MM.1S (cell line): ENCODE measurements around the gene PLCXD1.

ENCODE experiments used
- DNase-seq: peaks from one replicate; pipeline ENCODE4 v3.0.0-alpha.2; 2015
- H2AFZ ChIP-seq: fragments of 300-600 bp; sonication (generic); 2 replicates; pipeline ENCODE4 v1.6.0; 2016; ENCODE audit warnings: antibody characterized with exemption, low read length
- H3F3A ChIP-seq: fragments of 300-600 bp; sonication (generic); 2 replicates; pipeline ENCODE4 v1.6.1; 2016; ENCODE audit warnings: mild to moderate bottlenecking, antibody characterized with exemption, low read length, moderate library complexity, mixed read lengths; ENCODE audit not compliant: insufficient read depth
- H3K27ac ChIP-seq: fragments of 300-600 bp; sonication (generic); 2 replicates; pipeline ENCODE4 v1.5.1; 2016; ENCODE audit warnings: mild to moderate bottlenecking, low read length
- H3K27me3 ChIP-seq: fragments of 300-600 bp; sonication (generic); replicated peaks from 2 replicates; pipeline ENCODE4 v1.6.0; 2016; ENCODE audit warnings: low read length; ENCODE audit not compliant: insufficient read depth
- H3K36me3 ChIP-seq: fragments of 300-600 bp; sonication (generic); replicated peaks from 2 replicates; pipeline ENCODE4 v1.6.1; 2016; ENCODE audit warnings: mild to moderate bottlenecking, low read length, mixed read lengths; ENCODE audit not compliant: insufficient read depth
- H3K4me1 ChIP-seq: fragments of 300-600 bp; sonication (generic); 2 replicates; pipeline ENCODE4 v1.6.1; 2016; ENCODE audit warnings: low read length, mixed read lengths
- H3K4me2 ChIP-seq: fragments of 300-600 bp; sonication (generic); 2 replicates; pipeline ENCODE4 v1.6.0; 2016; ENCODE audit warnings: low read depth, low read length
- H3K4me3 ChIP-seq: fragments of 300-600 bp; sonication (generic); 2 replicates; pipeline ENCODE4 v1.5.1; 2016; ENCODE audit warnings: low read length, mixed read lengths
- H3K79me2 ChIP-seq: fragments of 300-600 bp; sonication (generic); 2 replicates; pipeline ENCODE4 v1.6.1; 2016; ENCODE audit warnings: mixed run types, low read length, mixed read lengths
- H3K9ac ChIP-seq: fragments of 300-600 bp; sonication (generic); 2 replicates; pipeline ENCODE4 v1.6.1; 2016; ENCODE audit warnings: low read length, mixed read lengths
- H3K9me2 ChIP-seq: fragments of 300-600 bp; sonication (generic); replicated peaks from 2 replicates; pipeline ENCODE4 v1.6.1; 2016; ENCODE audit warnings: mild to moderate bottlenecking, low read length, mixed read lengths; ENCODE audit not compliant: insufficient read depth
- H3K9me3 ChIP-seq: fragments of 300-600 bp; sonication (generic); replicated peaks from 2 replicates; pipeline ENCODE4 v1.6.1; 2016; ENCODE audit warnings: mild to moderate bottlenecking, low read length, mixed read lengths; ENCODE audit not compliant: insufficient read depth
- H4K20me1 ChIP-seq: fragments of 300-600 bp; sonication (generic); 2 replicates; pipeline ENCODE4 v1.6.1; 2016; ENCODE audit warnings: mild to moderate bottlenecking, low read length, moderate library complexity, mixed read lengths; ENCODE audit not compliant: insufficient read depth
- EZH2 ChIP-seq: fragments of 300-600 bp; sonication (generic); optimal IDR thresholded peaks from 2 replicates; pipeline ENCODE3; 2017; ENCODE audit warnings: low read depth, mild to moderate bottlenecking, antibody characterized with exemption, low read length, mixed read lengths
- EZH2phosphoT487 ChIP-seq: fragments of 300-600 bp; sonication (generic); IDR thresholded peaks from 2 replicates; pipeline ENCODE4 v1.6.1; 2018; ENCODE audit warnings: antibody characterized with exemption, low read length
- TF ChIP-seq, protein P1 (sequence below): fragments of 300-600 bp; sonication (generic); IDR thresholded peaks from 2 replicates; pipeline ENCODE4 v1.5.1; 2016; ENCODE audit warnings: antibody characterized with exemption, low read length, mixed read lengths

PLCXD1 gene

DNA sequence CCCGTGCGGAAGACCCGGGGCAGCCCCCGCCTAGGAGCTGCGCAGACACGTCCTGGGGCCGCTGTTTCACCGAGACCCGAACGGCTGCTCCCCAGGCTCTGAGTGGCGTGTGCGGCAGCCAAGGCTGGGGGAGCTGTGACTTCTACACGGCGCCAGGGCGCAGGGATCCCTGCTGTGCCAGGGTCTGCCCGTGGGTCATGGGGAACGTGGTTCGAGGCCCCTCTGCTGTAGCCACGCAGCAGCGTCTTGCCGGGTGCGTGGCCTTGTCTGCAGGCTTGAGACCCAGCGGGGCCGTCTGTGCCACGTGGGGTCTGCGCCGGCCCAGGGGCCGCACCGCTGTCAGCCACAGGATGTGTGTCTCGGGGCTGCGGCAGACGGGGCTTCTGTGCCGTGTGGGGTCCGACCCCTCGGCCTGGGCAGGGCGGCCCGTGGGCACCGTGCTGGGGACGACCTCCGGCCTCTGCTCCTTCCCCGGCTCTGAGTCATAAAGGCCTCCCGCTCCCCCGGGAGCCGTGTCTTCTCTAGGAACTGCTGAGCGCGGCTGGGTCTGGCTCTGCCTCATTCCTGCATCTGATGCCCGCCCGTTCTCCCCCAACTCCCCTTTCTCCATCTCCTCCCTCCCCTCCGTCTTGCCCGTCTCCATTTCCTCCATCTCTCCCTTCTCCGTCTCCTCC lies 50.1 kb downstream of the PLCXD1 start:
- DNase-seq = no peak
- H3K4me3 ChIP-seq = no peak overlapping the region
- H3K36me3 ChIP-seq = no peaks in the 10 kb centered on the region
- no peak overlapping the region for H3K27ac ChIP-seq
- no peak overlapping the region for H2AFZ ChIP-seq
- no peaks in the 10 kb centered on the region for H3K27me3 ChIP-seq
- no peaks in the 10 kb centered on the region for H3K79me2 ChIP-seq
- no peak overlapping the region for H3K4me2 ChIP-seq
- H3K9me2 ChIP-seq = no peaks in the 10 kb centered on the region
- H3K9ac ChIP-seq = no peak overlapping the region
- no peaks in the 10 kb centered on the region for H3F3A ChIP-seq
- no peaks in the 10 kb centered on the region for H4K20me1 ChIP-seq
- H3K9me3 ChIP-seq = no peaks in the 10 kb centered on the region
- H3K4me1 ChIP-seq = no peaks in the 10 kb centered on the region
- no peak for TF ChIP-seq EZH2phosphoT487
- no peak for TF ChIP-seq EZH2
- TF ChIP-seq, protein P1, sequence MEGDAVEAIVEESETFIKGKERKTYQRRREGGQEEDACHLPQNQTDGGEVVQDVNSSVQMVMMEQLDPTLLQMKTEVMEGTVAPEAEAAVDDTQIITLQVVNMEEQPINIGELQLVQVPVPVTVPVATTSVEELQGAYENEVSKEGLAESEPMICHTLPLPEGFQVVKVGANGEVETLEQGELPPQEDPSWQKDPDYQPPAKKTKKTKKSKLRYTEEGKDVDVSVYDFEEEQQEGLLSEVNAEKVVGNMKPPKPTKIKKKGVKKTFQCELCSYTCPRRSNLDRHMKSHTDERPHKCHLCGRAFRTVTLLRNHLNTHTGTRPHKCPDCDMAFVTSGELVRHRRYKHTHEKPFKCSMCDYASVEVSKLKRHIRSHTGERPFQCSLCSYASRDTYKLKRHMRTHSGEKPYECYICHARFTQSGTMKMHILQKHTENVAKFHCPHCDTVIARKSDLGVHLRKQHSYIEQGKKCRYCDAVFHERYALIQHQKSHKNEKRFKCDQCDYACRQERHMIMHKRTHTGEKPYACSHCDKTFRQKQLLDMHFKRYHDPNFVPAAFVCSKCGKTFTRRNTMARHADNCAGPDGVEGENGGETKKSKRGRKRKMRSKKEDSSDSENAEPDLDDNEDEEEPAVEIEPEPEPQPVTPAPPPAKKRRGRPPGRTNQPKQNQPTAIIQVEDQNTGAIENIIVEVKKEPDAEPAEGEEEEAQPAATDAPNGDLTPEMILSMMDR = no peak

DNA sequence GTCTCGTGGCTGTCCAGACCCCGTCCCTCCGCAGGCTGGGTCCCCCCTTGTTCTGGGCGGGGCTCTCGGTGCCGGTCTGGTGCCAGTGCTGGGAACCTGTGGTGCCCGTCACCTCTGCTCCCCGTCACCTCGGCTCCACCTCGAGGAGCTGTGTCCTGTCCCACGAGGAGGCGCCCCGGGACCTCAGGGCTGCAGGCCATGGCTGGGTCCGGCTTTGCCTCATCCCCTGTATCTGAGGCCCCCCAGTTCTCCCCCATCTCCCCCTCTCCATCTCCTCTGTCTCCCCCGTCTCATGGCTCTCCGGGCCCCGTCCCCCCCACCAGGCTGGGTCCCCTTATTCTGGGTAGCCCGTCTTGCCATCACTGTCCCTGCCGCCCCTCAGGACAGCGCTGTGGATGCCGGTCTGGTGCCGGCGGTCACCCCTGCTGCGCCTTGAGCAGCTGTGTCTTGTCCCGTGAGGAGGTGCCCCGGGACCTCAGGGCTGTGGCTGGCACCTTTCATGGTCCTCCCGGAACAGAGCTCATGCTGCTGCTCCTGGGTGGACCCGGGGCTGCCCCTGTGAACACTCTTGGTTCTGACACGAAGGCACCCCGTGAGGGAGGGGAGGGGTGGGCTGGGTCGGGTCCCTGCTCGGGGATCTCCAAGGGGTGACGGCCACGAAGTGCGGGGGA lies 50.8 kb downstream of the PLCXD1 start:
- Histone ChIP-seq H3K36me3 (no peaks in the 10 kb centered on the region), H2AFZ (no peak overlapping the region), H3K4me2 (no peak overlapping the region), H3K4me1 (no peaks in the 10 kb centered on the region), H3K27ac (no peak overlapping the region), H3F3A (no peaks in the 10 kb centered on the region), H3K9me3 (no peaks in the 10 kb centered on the region), H4K20me1 (no peaks in the 10 kb centered on the region), H3K9ac (no peak overlapping the region), H3K79me2 (no peaks in the 10 kb centered on the region), H3K9me2 (no peaks in the 10 kb centered on the region), H3K27me3 (no peaks in the 10 kb centered on the region), H3K4me3 (no peak overlapping the region)
- no peak for DNase-seq
- no peak for TF ChIP-seq EZH2
- no peak for TF ChIP-seq EZH2phosphoT487
- TF ChIP-seq, protein P1 = no peak

DNA sequence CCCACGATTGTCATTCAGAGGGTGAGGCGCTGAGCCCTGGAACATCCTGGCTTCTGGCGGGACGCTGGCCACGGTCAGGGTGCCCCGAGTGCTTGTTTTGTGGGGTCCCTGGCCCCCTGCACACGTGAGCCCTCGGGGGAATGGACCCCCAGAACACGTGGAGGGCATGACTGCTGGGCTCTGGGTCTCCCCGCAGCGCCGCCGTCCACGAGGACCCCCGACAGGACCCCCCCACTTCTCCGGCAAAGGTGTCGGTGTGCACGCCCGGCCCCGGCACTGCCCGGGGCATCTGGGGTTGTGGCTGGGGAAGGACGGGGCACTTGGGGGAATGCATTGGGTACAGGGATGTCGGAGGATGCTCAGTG lies 51.3 kb downstream of the PLCXD1 start:
- Histone ChIP-seq H2AFZ (no peak overlapping the region), H3K4me2 (no peak overlapping the region), H4K20me1 (no peaks in the 10 kb centered on the region), H3K9ac (no peak overlapping the region), H3K36me3 (no peaks in the 10 kb centered on the region), H3K27ac (no peak overlapping the region), H3K9me3 (no peaks in the 10 kb centered on the region), H3K4me3 (no peak overlapping the region), H3F3A (no peaks in the 10 kb centered on the region), H3K4me1 (no peaks in the 10 kb centered on the region), H3K79me2 (no peaks in the 10 kb centered on the region), H3K27me3 (no peaks in the 10 kb centered on the region), H3K9me2 (no peaks in the 10 kb centered on the region)
- no peak for DNase-seq
- TF ChIP-seq EZH2phosphoT487 (no peak), EZH2 (no peak)
- TF ChIP-seq, protein P1 = no peak
